ENCODE measurements around the gene MED26. TPM values are rescaled to one million over a fixed set of nuclear protein-coding genes. Genes with fewer than 3 reads are reported as not detected.

MED26 gene
- total RNA-seq, 1 donor from 2014 or later, result 11.3 TPM

DNA sequence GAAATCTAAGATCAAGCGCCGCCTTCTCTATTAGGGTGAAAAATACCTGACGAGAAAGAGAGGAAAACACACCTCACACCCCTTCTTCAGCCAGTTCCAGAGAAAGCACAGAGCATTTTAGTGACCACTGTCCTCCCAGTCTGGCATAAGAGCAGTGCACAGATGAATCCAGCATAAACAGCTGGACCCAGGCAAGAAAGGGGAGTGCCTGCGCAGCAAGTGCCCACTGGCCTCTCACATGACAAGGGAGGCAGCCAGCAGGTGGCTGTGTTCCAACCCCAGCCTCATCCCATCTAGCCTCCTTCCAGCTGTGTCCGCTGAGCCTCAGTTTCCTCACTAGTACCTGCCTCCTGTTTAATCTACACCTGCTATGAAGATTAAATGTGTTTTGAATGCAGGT lies 8.0 kb downstream of the MED26 start:
- Histone ChIP-seq H3K27me3 (no peaks in the 10 kb centered on the region), H3K27ac (no peak overlapping the region), H3K36me3 (no peaks in the 10 kb centered on the region), H3K4me3 (no peak overlapping the region), H3K4me1 (peaks cover 58% of the 10 kb centered on the region), H3K9me3 (no peaks in the 10 kb centered on the region)
- intact Hi-C loops (cut with DNase I), result no loop called here
- no peak for DNase-seq (ENCODE audit: extremely low spot score in 2 of 2)
- no peak for TF ChIP-seq POLR2AphosphoS5 (IDR thresholded peaks at IDR 0.05; ENCODE audit: insufficient read depth in 1 of 2, low read depth in 1 of 2)
- TF ChIP-seq, protein P1, sequence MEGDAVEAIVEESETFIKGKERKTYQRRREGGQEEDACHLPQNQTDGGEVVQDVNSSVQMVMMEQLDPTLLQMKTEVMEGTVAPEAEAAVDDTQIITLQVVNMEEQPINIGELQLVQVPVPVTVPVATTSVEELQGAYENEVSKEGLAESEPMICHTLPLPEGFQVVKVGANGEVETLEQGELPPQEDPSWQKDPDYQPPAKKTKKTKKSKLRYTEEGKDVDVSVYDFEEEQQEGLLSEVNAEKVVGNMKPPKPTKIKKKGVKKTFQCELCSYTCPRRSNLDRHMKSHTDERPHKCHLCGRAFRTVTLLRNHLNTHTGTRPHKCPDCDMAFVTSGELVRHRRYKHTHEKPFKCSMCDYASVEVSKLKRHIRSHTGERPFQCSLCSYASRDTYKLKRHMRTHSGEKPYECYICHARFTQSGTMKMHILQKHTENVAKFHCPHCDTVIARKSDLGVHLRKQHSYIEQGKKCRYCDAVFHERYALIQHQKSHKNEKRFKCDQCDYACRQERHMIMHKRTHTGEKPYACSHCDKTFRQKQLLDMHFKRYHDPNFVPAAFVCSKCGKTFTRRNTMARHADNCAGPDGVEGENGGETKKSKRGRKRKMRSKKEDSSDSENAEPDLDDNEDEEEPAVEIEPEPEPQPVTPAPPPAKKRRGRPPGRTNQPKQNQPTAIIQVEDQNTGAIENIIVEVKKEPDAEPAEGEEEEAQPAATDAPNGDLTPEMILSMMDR (IDR thresholded peaks at IDR 0.05), result no peak
- no peak for TF ChIP-seq POLR2A (IDR thresholded peaks at IDR 0.05)

GRCh38 chr19:16619457-16619856 lies 8.5 kb downstream of the MED26 start:
- H3K4me1 ChIP-seq, result peaks cover 63% of the 10 kb centered on the region
- H3K27ac ChIP-seq, result no peak overlapping the region
- no peaks in the 10 kb centered on the region for H3K27me3 ChIP-seq
- TF ChIP-seq POLR2AphosphoS5 (IDR thresholded peaks at IDR 0.05; ENCODE audit: insufficient read depth in 1 of 2, low read depth in 1 of 2) (no peak), POLR2A (IDR thresholded peaks at IDR 0.05) (no peak)
- TF ChIP-seq, protein P1 (IDR thresholded peaks at IDR 0.05), result no peak
- intact Hi-C loops (cut with DNase I), result no loop called here
- no peak for DNase-seq (ENCODE audit: extremely low spot score in 2 of 2)
- H3K36me3 ChIP-seq, result no peaks in the 10 kb centered on the region
- no peak overlapping the region for H3K4me3 ChIP-seq
- H3K9me3 ChIP-seq, result no peaks in the 10 kb centered on the region

DNA sequence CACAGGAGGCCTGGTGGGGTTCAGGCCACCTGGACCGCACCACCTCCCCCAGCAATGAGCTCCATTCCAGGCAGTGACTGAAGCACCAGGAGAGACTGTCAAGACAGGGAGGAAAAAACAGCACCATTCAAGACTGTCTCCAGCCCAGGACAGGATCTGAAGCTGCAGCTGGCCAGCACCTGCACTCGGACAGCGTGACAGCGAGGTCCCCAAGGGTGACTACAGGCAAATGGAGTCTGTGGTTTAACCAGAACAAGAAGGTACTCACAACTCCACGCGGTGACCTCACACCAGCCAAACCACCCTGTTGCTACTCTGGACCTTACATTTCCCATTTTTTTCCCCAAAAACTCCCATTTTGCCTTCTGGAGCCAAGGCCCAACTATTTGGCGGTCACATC lies 9.8 kb downstream of the MED26 start:
- Histone ChIP-seq H3K27me3 (no peaks in the 10 kb centered on the region), H3K4me3 (no peak overlapping the region), H3K9me3 (no peaks in the 10 kb centered on the region), H3K4me1 (peaks cover 72% of the 10 kb centered on the region), H3K36me3 (no peaks in the 10 kb centered on the region), H3K27ac (no peak overlapping the region)
- TF ChIP-seq POLR2AphosphoS5 (IDR thresholded peaks at IDR 0.05; ENCODE audit: insufficient read depth in 1 of 2, low read depth in 1 of 2), result no peak
- no peak for TF ChIP-seq POLR2A (IDR thresholded peaks at IDR 0.05)
- TF ChIP-seq, protein P1 (IDR thresholded peaks at IDR 0.05), result no peak
- no peak for DNase-seq (ENCODE audit: extremely low spot score in 2 of 2)
- intact Hi-C loops (cut with DNase I), result no loop called here

DNA sequence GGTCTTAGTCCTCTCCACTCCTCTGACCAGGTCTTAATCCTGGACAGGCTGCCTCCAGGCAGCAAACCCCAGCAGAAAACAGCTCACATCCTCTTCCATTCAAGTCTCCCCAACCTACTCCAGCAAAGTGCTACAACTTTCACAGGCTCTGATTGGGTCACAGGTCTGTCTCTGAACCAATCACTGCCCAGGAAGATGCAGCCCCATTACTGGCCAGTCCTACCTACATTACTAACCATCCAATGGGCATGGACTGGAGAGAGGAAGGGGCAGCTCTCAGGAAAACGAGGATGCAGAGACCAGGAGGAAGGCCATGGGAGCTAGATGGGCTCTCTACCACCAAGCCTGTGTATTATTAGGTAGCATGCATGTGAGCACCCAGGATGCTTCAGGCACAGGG lies 12.2 kb downstream of the MED26 start:
- H3K4me1 ChIP-seq, result peaks cover 80% of the 10 kb centered on the region
- no peaks in the 10 kb centered on the region for H3K27me3 ChIP-seq
- H3K36me3 ChIP-seq, result no peaks in the 10 kb centered on the region
- intact Hi-C loops (cut with DNase I), result no loop called here
- no peaks in the 10 kb centered on the region for H3K9me3 ChIP-seq
- H3K4me3 ChIP-seq, result no peak overlapping the region
- TF ChIP-seq POLR2AphosphoS5 (IDR thresholded peaks at IDR 0.05; ENCODE audit: insufficient read depth in 1 of 2, low read depth in 1 of 2), result no peak
- TF ChIP-seq, protein P1 (IDR thresholded peaks at IDR 0.05), result no peak
- no peak for TF ChIP-seq POLR2A (IDR thresholded peaks at IDR 0.05)
- H3K27ac ChIP-seq, result no peak overlapping the region
- DNase-seq (ENCODE audit: extremely low spot score in 2 of 2), result no peak

DNA sequence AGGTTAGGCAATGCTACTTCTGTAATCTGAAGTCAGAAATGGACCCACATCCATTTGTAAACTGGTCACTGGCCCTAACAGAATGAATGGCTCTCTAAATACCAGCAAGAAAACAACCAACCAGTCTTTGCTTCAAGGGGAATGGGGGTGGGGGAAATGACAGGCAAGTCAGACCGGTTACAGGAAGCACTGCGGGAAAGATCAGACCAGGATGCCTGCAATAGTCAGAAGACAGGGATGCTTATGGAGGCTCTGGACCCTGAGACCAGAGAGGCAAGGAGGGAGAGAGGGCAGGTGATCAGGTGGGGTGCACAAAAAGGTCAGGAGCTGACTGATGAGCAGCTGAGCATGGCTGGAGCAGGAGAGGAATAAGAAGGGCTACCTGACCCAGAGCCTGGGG lies 13.1 kb downstream of the MED26 start:
- H3K36me3 ChIP-seq, result no peaks in the 10 kb centered on the region
- no peaks in the 10 kb centered on the region for H3K27me3 ChIP-seq
- H3K27ac ChIP-seq, result no peak overlapping the region
- TF ChIP-seq, protein P1 (IDR thresholded peaks at IDR 0.05), result no peak
- TF ChIP-seq POLR2A (IDR thresholded peaks at IDR 0.05) (no peak), POLR2AphosphoS5 (IDR thresholded peaks at IDR 0.05; ENCODE audit: insufficient read depth in 1 of 2, low read depth in 1 of 2) (no peak)
- DNase-seq (ENCODE audit: extremely low spot score in 2 of 2), result no peak
- intact Hi-C loops (cut with DNase I), result no loop called here
- no peaks in the 10 kb centered on the region for H3K9me3 ChIP-seq
- H3K4me1 ChIP-seq, result peaks cover 82% of the 10 kb centered on the region
- H3K4me3 ChIP-seq, result no peak overlapping the region

Data from vagina (tissue), 2 donors.